ENCODE results near the gene DIS3L2.

The DIS3L2 gene

DNA sequence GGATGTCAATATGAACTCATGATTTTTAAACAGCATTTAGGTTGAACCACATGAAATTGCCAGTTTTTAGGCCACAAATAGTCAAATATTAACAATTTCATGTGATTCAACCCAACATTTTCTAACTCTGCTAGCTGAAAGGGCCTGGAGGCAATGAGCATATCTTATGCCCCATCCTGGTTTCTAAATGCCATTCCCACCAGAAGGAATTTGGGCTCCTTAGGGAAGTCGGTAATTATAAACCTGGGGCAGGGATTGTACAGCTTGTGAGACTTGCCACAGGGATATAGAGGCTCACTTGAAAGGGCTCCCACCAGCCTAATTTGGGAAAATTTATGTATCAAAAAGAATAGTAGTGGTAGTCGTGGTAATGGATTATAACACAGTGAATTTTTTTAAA is 238.7 kb downstream of the DIS3L2 start:
- no peak overlapping the region for H3K4me3 ChIP-seq (ENCODE audit: severe bottlenecking)
- no peaks in the 10 kb centered on the region for H3K27me3 ChIP-seq (ENCODE audit: insufficient read depth, poor library complexity, severe bottlenecking)
- no peaks in the 10 kb centered on the region for H3K4me1 ChIP-seq (ENCODE audit: insufficient read depth, poor library complexity, severe bottlenecking)
- H3K27ac ChIP-seq (ENCODE audit: poor library complexity, severe bottlenecking) = no peak overlapping the region
- ATAC-seq (ENCODE audit: low read depth) (no peak), DNase-seq (ENCODE audit: low spot score) (no peak)
- H3K36me3 ChIP-seq (ENCODE audit: low read depth) = peaks cover 6% of the 10 kb centered on the region; the same call in 1 of the 2 replicates
- H3K9me3 ChIP-seq (ENCODE audit: severe bottlenecking) = no peaks in the 10 kb centered on the region
- TF ChIP-seq, protein P1, sequence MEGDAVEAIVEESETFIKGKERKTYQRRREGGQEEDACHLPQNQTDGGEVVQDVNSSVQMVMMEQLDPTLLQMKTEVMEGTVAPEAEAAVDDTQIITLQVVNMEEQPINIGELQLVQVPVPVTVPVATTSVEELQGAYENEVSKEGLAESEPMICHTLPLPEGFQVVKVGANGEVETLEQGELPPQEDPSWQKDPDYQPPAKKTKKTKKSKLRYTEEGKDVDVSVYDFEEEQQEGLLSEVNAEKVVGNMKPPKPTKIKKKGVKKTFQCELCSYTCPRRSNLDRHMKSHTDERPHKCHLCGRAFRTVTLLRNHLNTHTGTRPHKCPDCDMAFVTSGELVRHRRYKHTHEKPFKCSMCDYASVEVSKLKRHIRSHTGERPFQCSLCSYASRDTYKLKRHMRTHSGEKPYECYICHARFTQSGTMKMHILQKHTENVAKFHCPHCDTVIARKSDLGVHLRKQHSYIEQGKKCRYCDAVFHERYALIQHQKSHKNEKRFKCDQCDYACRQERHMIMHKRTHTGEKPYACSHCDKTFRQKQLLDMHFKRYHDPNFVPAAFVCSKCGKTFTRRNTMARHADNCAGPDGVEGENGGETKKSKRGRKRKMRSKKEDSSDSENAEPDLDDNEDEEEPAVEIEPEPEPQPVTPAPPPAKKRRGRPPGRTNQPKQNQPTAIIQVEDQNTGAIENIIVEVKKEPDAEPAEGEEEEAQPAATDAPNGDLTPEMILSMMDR (IDR thresholded peaks at IDR 0.05; ENCODE audit: poor library complexity, severe bottlenecking) = no peak

DNA sequence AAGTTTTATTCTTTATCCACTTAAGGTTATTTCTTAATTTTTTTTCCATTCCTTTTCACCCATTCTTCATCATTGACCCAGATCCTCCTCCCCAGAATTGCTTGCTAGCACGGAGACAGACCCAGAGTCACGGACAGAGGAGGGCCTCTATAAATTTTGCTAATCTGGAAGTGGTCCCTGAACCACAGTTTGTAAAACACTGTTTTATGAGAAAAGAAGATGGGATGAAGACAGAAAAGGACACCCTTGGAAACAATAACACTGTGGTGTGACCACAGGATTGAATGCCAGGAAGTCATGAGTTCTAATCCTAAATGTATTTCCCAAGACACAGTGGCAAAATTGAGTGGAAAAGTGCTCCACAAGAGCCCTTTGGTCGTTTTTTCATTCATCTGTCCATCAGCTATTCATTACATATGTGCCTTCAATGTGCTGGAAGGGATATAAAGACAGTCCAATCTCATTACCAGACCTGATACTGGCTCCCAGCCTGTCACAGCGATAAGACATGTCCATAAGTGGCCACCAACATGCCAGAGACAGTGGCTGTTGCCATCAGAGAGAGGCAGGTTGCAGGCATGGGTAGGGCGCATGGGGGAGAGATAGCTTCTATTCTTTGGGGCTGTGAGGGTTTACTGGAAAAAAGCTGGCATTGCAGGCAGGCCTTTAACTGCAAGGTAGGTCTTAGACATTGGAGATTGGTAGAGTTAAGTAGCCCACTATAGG is 241.8 kb downstream of the DIS3L2 start:
- no peaks in the 10 kb centered on the region for H3K27me3 ChIP-seq (ENCODE audit: insufficient read depth, poor library complexity, severe bottlenecking)
- no peak for ATAC-seq (ENCODE audit: low read depth)
- peaks cover 6% of the 10 kb centered on the region; the same call in 1 of the 2 replicates for H3K36me3 ChIP-seq (ENCODE audit: low read depth)
- DNase-seq (ENCODE audit: low spot score) = no peak
- no peaks in the 10 kb centered on the region for H3K4me1 ChIP-seq (ENCODE audit: insufficient read depth, poor library complexity, severe bottlenecking)
- no peak overlapping the region for H3K4me3 ChIP-seq (ENCODE audit: severe bottlenecking)
- peaks cover 2% of the 10 kb centered on the region for H3K9me3 ChIP-seq (ENCODE audit: severe bottlenecking)
- no peak overlapping the region for H3K27ac ChIP-seq (ENCODE audit: poor library complexity, severe bottlenecking)
- TF ChIP-seq, protein P1 (IDR thresholded peaks at IDR 0.05; ENCODE audit: poor library complexity, severe bottlenecking) = no peak

DNA sequence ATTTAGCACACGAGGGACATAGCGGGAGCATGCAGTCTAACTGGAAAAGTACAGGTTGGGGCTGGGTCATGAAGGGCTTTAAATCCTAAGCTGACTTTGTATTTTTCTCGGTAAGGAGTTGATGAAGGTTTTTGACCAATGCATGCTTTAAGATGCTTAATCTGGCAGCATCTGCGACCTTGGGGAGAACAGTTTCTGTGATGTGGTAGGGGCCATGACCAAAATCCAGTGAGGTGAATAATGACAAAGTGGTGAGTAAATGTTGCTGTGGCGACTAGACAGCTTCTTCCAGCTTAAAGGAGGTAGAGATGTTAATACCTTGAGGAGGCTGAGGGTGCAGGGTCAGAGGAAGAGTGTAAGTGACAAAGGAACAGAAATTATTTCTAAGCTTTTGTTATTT is 242.4 kb downstream of the DIS3L2 start:
- TF ChIP-seq, protein P1 (IDR thresholded peaks at IDR 0.05; ENCODE audit: poor library complexity, severe bottlenecking) = no peak
- no peaks in the 10 kb centered on the region for H3K4me1 ChIP-seq (ENCODE audit: insufficient read depth, poor library complexity, severe bottlenecking)
- H3K27ac ChIP-seq (ENCODE audit: poor library complexity, severe bottlenecking) = no peak overlapping the region
- H3K36me3 ChIP-seq (ENCODE audit: low read depth) = peaks cover 6% of the 10 kb centered on the region; the same call in 1 of the 2 replicates
- H3K9me3 ChIP-seq (ENCODE audit: severe bottlenecking) = peaks cover 2% of the 10 kb centered on the region
- H3K4me3 ChIP-seq (ENCODE audit: severe bottlenecking) = no peak overlapping the region
- no peak for DNase-seq (ENCODE audit: low spot score)
- ATAC-seq (ENCODE audit: low read depth) = no peak
- no peaks in the 10 kb centered on the region for H3K27me3 ChIP-seq (ENCODE audit: insufficient read depth, poor library complexity, severe bottlenecking)

DNA sequence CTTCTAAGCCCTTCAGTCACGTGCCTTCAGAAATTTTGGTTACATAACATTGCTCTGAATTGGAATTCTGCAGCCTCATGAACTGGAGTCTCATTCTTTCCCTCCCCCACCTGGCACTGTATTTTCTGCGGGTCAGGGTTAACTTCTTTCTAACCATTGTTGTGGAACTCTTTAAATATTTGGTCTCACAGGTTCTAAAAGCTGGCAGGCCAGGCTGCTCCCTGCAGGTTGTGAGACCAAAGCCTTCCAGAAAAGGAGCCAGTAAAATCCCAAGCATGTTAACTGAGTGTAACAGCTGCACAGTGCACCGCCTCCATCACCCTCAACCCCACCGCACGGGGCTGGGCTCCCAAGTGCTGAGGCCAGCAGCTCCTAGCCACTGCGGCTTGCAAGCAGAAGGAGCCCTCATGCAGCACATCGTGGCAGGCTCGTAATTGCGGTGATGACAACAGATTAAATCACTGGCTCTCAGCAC is 243.0 kb downstream of the DIS3L2 start:
- no peak for ATAC-seq (ENCODE audit: low read depth)

More for the DNA sequence above, 243.0 kb downstream of the DIS3L2 start:
- H3K36me3 ChIP-seq (ENCODE audit: low read depth) = peaks cover 5% of the 10 kb centered on the region; the same call in 1 of the 2 replicates
- no peaks in the 10 kb centered on the region for H3K27me3 ChIP-seq (ENCODE audit: insufficient read depth, poor library complexity, severe bottlenecking)
- TF ChIP-seq, protein P1 (IDR thresholded peaks at IDR 0.05; ENCODE audit: poor library complexity, severe bottlenecking) = no peak
- peaks cover 2% of the 10 kb centered on the region for H3K9me3 ChIP-seq (ENCODE audit: severe bottlenecking)
- DNase-seq (ENCODE audit: low spot score) = no peak
- H3K27ac ChIP-seq (ENCODE audit: poor library complexity, severe bottlenecking) = no peak overlapping the region
- no peaks in the 10 kb centered on the region for H3K4me1 ChIP-seq (ENCODE audit: insufficient read depth, poor library complexity, severe bottlenecking)
- no peak overlapping the region for H3K4me3 ChIP-seq (ENCODE audit: severe bottlenecking)
